Measurements from ENCODE around the gene GPR152. TPM values are rescaled to one million over a fixed set of nuclear protein-coding genes. Genes with fewer than 3 reads are reported as not detected.

GPR152 gene
- total and polyA plus RNA-seq, 2 of the 8 experiments (the other 6 are each of a cell fraction or from before 2014, with no cell fraction given), result not detected

DNA sequence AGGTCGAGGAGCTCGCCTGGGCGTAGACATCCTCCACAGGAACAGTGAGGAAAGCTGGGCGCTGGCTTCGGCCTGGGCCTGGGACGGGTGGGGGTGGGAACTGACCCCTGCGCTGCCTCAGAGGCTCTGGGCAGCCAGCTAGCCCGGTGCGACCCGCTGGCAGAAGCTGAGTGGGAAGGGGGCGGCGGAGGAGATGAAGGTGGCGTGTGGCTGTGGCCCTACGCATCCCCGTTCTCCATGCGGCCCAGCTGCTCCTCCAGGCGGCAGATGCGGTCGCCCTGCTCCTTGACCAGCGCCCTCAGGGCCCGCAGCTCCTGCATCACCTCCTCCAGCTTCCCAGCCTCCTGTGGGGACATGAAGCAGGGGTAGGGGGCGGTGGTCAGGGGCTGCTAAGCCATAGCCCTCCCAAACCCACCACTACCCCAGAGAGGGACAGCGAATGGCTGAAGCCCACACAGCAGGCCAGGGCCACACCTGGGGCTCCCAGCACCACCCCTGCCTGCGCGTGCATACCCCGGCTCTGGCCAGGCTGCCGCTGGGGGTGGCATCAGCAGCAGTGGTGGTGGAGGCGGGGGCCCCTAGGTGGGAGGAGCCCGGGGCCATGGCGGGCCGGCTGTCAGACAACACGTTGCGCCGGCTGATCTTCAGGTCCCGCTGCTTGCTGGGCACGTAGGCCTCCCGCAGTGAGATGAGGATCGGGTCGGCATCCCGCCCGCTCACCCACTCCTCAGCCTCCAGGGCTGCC lies 14.2 kb downstream of the GPR152 start:
- Histone ChIP-seq H4K20me1 (replicated peaks in 1 of 2; ENCODE audit: control insufficient read depth in 1 of 2, insufficient read depth in 2 of 2, low read length in 2 of 2) (peaks cover 4 to 27% of the 10 kb centered on the region in 2 experiments), H2BK12ac (ENCODE audit: low read depth, low read length) (0 out of 2 replicates have a peak overlapping the region, but pooled peaks have one; percentile 17), H3K36me3 (ENCODE audit: control insufficient read depth in 2 of 4, insufficient read depth in 4 of 4, low read length in 3 of 4) (peaks cover 8 to 26% (median 14%) of the 10 kb centered on the region in 4 experiments; a peak in 6 of 8 replicates), H3K4ac (replicated peaks; ENCODE audit: insufficient read length, low read depth, low read length) (no peak overlapping the region), H4K91ac (replicated peaks; ENCODE audit: insufficient read length, low read length) (no peak overlapping the region), H4K8ac (ENCODE audit: extremely low read depth, insufficient read depth, low read length) (no peak overlapping the region; the same call in 1 of the 2 replicates), H3K9me3 (ENCODE audit: insufficient read depth in 2 of 2, low read depth in 1 of 2, low read length in 1 of 2) (no peaks in the 10 kb centered on the region), H2BK20ac (ENCODE audit: low read length) (no peak overlapping the region), H4K5ac (ENCODE audit: insufficient read length, low read depth, low read length) (no peak overlapping the region), H3K23ac (ENCODE audit: insufficient read length) (no peak overlapping the region), H3K27me3 (replicated peaks in 1 of 4; ENCODE audit: control insufficient read depth in 3 of 4, extremely low read depth in 1 of 4, insufficient read depth in 3 of 4, low read length in 3 of 4) (no peaks in the 10 kb centered on the region), H3K79me1 (ENCODE audit: low read depth, low read length) (0 out of 2 replicates have a peak, but pooled peaks cover 2% of the 10 kb centered on the region), H3K4me3 (ENCODE audit: extremely low read depth in 1 of 4, insufficient read depth in 2 of 4, low read depth in 3 of 4, low read length in 4 of 4) (no peak overlapping the region), H3K18ac (ENCODE audit: extremely low read depth, low read length) (no peak overlapping the region), H3K27ac (ENCODE audit: low read depth, low read length) (no peak overlapping the region), H3K14ac (ENCODE audit: insufficient read length) (no peak overlapping the region), H2AK5ac (ENCODE audit: low read depth, low read length) (no peak overlapping the region), H3K23me2 (ENCODE audit: low read depth, low read length) (peaks cover 2% of the 10 kb centered on the region; the same call in 1 of the 2 replicates), H2BK5ac (ENCODE audit: low read depth, low read length) (no peak overlapping the region; the same call in 1 of the 2 replicates), H2AFZ (ENCODE audit: low read length) (no peak overlapping the region), H2BK15ac (ENCODE audit: low read length) (no peak overlapping the region), H3K4me2 (ENCODE audit: insufficient read depth in 1 of 2, low read depth in 2 of 2, low read length in 2 of 2) (no peak overlapping the region), H3K9ac (replicated peaks in 1 of 4; ENCODE audit: extremely low read depth in 1 of 4, low read depth in 3 of 4, low read length in 3 of 4) (no peak overlapping the region), H2BK120ac (replicated peaks; ENCODE audit: low read depth, low read length) (no peak overlapping the region), H3K79me2 (ENCODE audit: control insufficient read depth in 1 of 2, insufficient read depth in 2 of 2, low read length in 2 of 2) (no peaks in the 10 kb centered on the region), H3K56ac (replicated peaks; ENCODE audit: insufficient read length, low read depth, low read length) (no peak overlapping the region), H3K4me1 (replicated peaks in 1 of 4; ENCODE audit: control insufficient read depth in 3 of 4, insufficient read depth in 4 of 4, low read length in 3 of 4) (peaks cover 0 to 24% (median 16%) of the 10 kb centered on the region in 4 experiments; a peak in 6 of 7 replicates)
- FAIRE-seq (no peak), DNase-seq (ENCODE audit: low read depth in 1 of 2, low spot score in 2 of 2) (no peak)
- POLR2A ChIA-PET (ENCODE audit: partially characterized antibody), result interaction anchor here (0.8 to 12.5 kb wide), 15 partner anchors 8 to 44 kb away, joined by 3 to 104 read pairs (median 7); partner anchors contain the start of genes CABP4, CARNS1, GPR152 and PPP1CA
- CTCF ChIA-PET (ENCODE audit: partially characterized antibody), result interaction anchor here (0.6 to 2.2 kb wide), 12 partner anchors 13 to 969 kb away, joined by 3 to 8 read pairs (median 3); partner anchors contain the start of gene GPR152
- WGBS, 2 experiments (ENCODE audit: extremely low coverage in 1 of 2, insufficient coverage in 1 of 2, insufficient read length in 1 of 2, insufficient replicate concordance in 2 of 2, low coverage in 1 of 2, low lambda C conversion rate in 2 of 2, missing lambda C conversion rate in 1 of 2), result 92% methylated on average over 21 of the region's 41 CpGs; no CpG with 5 or more reads in 1 of the 2 experiments
- no peak for TF ChIP-seq SP1 (IDR thresholded peaks at IDR 0.05; ENCODE audit: low read depth, low read length)
- no peak for TF ChIP-seq NRF1 (IDR thresholded peaks at IDR 0.05; ENCODE audit: low read depth, low read length)
- no peak for TF ChIP-seq TEAD4 (IDR thresholded peaks at IDR 0.05; ENCODE audit: low read depth, low read length)
- TF ChIP-seq EGR1 (IDR thresholded peaks at IDR 0.05; ENCODE audit: borderline replicate concordance, low read depth, low read length), result no peak
- no peak for TF ChIP-seq SIN3A (conservative IDR thresholded peaks at IDR 0.05 in 1 of 2, IDR thresholded peaks at IDR 0.05 in 1 of 2; ENCODE audit: low read depth in 1 of 2, low read length in 2 of 2)
- TF ChIP-seq TCF12 (IDR thresholded peaks at IDR 0.05; ENCODE audit: low read depth, low read length), result no peak
- TF ChIP-seq CHD2 (IDR thresholded peaks at IDR 0.05; ENCODE audit: low read length), result no peak
- TF ChIP-seq YY1 (IDR thresholded peaks at IDR 0.05; ENCODE audit: low read depth, low read length), result no peak
- TF ChIP-seq EP300 (IDR thresholded peaks at IDR 0.05; ENCODE audit: borderline replicate concordance in 1 of 2, low read depth in 2 of 2, low read length in 2 of 2), result no peak
- TF ChIP-seq, protein P1, sequence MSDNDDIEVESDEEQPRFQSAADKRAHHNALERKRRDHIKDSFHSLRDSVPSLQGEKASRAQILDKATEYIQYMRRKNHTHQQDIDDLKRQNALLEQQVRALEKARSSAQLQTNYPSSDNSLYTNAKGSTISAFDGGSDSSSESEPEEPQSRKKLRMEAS (IDR thresholded peaks at IDR 0.05), result no peak
- TF ChIP-seq NANOG (IDR thresholded peaks at IDR 0.05; ENCODE audit: insufficient read depth, low read depth, low read length, poor library complexity, severe bottlenecking), result no peak
- TF ChIP-seq EZH2 (IDR thresholded peaks at IDR 0.05; ENCODE audit: low read depth, low read length, severe bottlenecking), result no peak

Measured in H1 (cell line).